ENCODE data around the gene CCRL2. TPM values are rescaled to one million over a fixed set of nuclear protein-coding genes. Genes with fewer than 3 reads are reported as not detected.

CCRL2 gene
- total and polyA plus RNA-seq, 2 donors (not counting 1 experiment from before 2014, with no cell fraction given): 0.33 to 3.7 TPM

GRCh38 chr3:46371519-46372340 is 35.3 kb upstream of the CCRL2 start:
- Histone ChIP-seq H3K4me1 (ENCODE audit: control insufficient read depth, extremely low read depth, insufficient read depth, low read length) (no peaks in the 10 kb centered on the region), H3K9me3 (ENCODE audit: control insufficient read depth, insufficient read depth, low read depth, low read length) (no peaks in the 10 kb centered on the region), H3K4me2 (ENCODE audit: extremely low read depth, insufficient read depth, low read length) (no peak overlapping the region), H3K27ac (ENCODE audit: insufficient read depth, low read length) (no peak overlapping the region), H3K27me3 (ENCODE audit: control insufficient read depth, insufficient read depth, low read length) (peaks cover 17% of the 10 kb centered on the region), H3K9ac (ENCODE audit: insufficient read depth, low read length) (no peak overlapping the region), H3K4me3 (replicated peaks in 1 of 4; ENCODE audit: control extremely low read depth in 1 of 4, insufficient read depth in 1 of 4, low read depth in 3 of 4, low read length in 4 of 4) (no peak overlapping the region), H2AFZ (ENCODE audit: low read length) (no peak overlapping the region), H3K36me3 (ENCODE audit: control insufficient read depth, insufficient read depth, low read length) (no peaks in the 10 kb centered on the region), H3K79me2 (ENCODE audit: control insufficient read depth, insufficient read depth, low read length) (no peaks in the 10 kb centered on the region), H4K20me1 (ENCODE audit: control insufficient read depth, extremely low read depth, insufficient read depth, low read length) (no peaks in the 10 kb centered on the region)
- no peak for DNase-seq (ENCODE audit: low read depth in 2 of 2)
- TF ChIP-seq EZH2 (IDR thresholded peaks at IDR 0.05; ENCODE audit: low read length, missing control alignments) (no peak), CTCF (conservative IDR thresholded peaks at IDR 0.05 in 1 of 2, IDR thresholded peaks at IDR 0.05 in 1 of 2; ENCODE audit: low read depth in 1 of 2, low read length in 2 of 2) (no peak)

DNA sequence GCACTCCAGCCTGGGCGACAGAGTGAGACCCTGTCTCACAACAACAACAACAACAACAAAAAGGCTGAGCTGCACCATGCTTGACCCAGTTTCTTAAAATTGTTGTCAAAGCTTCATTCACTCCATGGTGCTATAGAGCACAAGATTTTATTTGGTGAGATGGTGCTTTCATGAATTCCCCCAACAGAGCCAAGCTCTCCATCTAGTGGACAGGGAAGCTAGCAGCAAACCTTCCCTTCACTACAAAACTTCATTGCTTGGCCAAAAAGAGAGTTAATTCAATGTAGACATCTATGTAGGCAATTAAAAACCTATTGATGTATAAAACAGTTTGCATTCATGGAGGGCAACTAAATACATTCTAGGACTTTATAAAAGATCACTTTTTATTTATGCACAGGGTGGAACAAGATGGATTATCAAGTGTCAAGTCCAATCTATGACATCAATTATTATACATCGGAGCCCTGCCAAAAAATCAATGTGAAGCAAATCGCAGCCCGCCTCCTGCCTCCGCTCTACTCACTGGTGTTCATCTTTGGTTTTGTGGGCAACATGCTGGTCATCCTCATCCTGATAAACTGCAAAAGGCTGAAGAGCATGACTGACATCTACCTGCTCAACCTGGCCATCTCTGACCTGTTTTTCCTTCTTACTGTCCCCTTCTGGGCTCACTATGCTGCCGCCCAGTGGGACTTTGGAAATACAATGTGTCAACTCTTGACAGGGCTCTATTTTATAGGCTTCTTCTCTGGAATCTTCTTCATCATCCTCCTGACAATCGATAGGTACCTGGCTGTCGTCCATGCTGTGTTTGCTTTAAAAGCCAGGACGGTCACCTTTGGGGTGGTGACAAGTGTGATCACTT is 34.3 kb upstream of the CCRL2 start:
- no peak overlapping the region for H3K4me2 ChIP-seq (ENCODE audit: extremely low read depth, insufficient read depth, low read length)
- H3K4me3 ChIP-seq (replicated peaks in 1 of 4; ENCODE audit: control extremely low read depth in 1 of 4, insufficient read depth in 1 of 4, low read depth in 3 of 4, low read length in 4 of 4): no peak overlapping the region
- TF ChIP-seq EZH2 (IDR thresholded peaks at IDR 0.05; ENCODE audit: low read length, missing control alignments) (no peak), CTCF (conservative IDR thresholded peaks at IDR 0.05 in 1 of 2, IDR thresholded peaks at IDR 0.05 in 1 of 2; ENCODE audit: low read depth in 1 of 2, low read length in 2 of 2) (peak; percentile 65 to 89)
- H3K27me3 ChIP-seq (ENCODE audit: control insufficient read depth, insufficient read depth, low read length): peaks cover 17% of the 10 kb centered on the region
- no peaks in the 10 kb centered on the region for H3K9me3 ChIP-seq (ENCODE audit: control insufficient read depth, insufficient read depth, low read depth, low read length)
- no peaks in the 10 kb centered on the region for H4K20me1 ChIP-seq (ENCODE audit: control insufficient read depth, extremely low read depth, insufficient read depth, low read length)
- no peaks in the 10 kb centered on the region for H3K4me1 ChIP-seq (ENCODE audit: control insufficient read depth, extremely low read depth, insufficient read depth, low read length)
- H3K9ac ChIP-seq (ENCODE audit: insufficient read depth, low read length): no peak overlapping the region
- no peak overlapping the region for H2AFZ ChIP-seq (ENCODE audit: low read length)
- no peaks in the 10 kb centered on the region for H3K36me3 ChIP-seq (ENCODE audit: control insufficient read depth, insufficient read depth, low read length)
- H3K79me2 ChIP-seq (ENCODE audit: control insufficient read depth, insufficient read depth, low read length): no peaks in the 10 kb centered on the region
- H3K27ac ChIP-seq (ENCODE audit: insufficient read depth, low read length): no peak overlapping the region
- DNase-seq (ENCODE audit: low read depth in 2 of 2): peak in 1 of 2 donors; percentile 45

- H3K27ac ChIP-seq (ENCODE audit: insufficient read depth, low read length): no peak overlapping the region
- no peak for DNase-seq (ENCODE audit: low read depth in 2 of 2)
- no peaks in the 10 kb centered on the region for H3K4me1 ChIP-seq (ENCODE audit: control insufficient read depth, extremely low read depth, insufficient read depth, low read length)
- no peaks in the 10 kb centered on the region for H3K9me3 ChIP-seq (ENCODE audit: control insufficient read depth, insufficient read depth, low read depth, low read length)
- H4K20me1 ChIP-seq (ENCODE audit: control insufficient read depth, extremely low read depth, insufficient read depth, low read length): no peaks in the 10 kb centered on the region
- no peak overlapping the region for H3K4me2 ChIP-seq (ENCODE audit: extremely low read depth, insufficient read depth, low read length)
- no peak overlapping the region for H2AFZ ChIP-seq (ENCODE audit: low read length)
- TF ChIP-seq EZH2 (IDR thresholded peaks at IDR 0.05; ENCODE audit: low read length, missing control alignments) (no peak), CTCF (conservative IDR thresholded peaks at IDR 0.05 in 1 of 2, IDR thresholded peaks at IDR 0.05 in 1 of 2; ENCODE audit: low read depth in 1 of 2, low read length in 2 of 2) (no peak)
- H3K27me3 ChIP-seq (ENCODE audit: control insufficient read depth, insufficient read depth, low read length): peaks cover 17% of the 10 kb centered on the region
- H3K79me2 ChIP-seq (ENCODE audit: control insufficient read depth, insufficient read depth, low read length): no peaks in the 10 kb centered on the region
- no peak overlapping the region for H3K9ac ChIP-seq (ENCODE audit: insufficient read depth, low read length)
- no peak overlapping the region for H3K4me3 ChIP-seq (replicated peaks in 1 of 4; ENCODE audit: control extremely low read depth in 1 of 4, insufficient read depth in 1 of 4, low read depth in 3 of 4, low read length in 4 of 4)
- H3K36me3 ChIP-seq (ENCODE audit: control insufficient read depth, insufficient read depth, low read length): no peaks in the 10 kb centered on the region
Measured at GRCh38 chr3:46374755-46375154, 32.3 kb upstream of the CCRL2 start.
